Neutrophil (primary cell): ENCODE measurements around the gene SYNC.

ENCODE experiments used
- H3K27ac ChIP-seq: fragments of 200-600 bp; sonication (generic); 2 replicates; pipeline ENCODE4 v1.5.1; 2016; ENCODE audit warnings: mild to moderate bottlenecking, moderate library complexity
- H3K27me3 ChIP-seq: fragments of 200-600 bp; sonication (generic); 2 replicates; pipeline ENCODE4 v1.6.0; 2016; ENCODE audit warnings: mild to moderate bottlenecking
- H3K36me3 ChIP-seq: fragments of 200-600 bp; sonication (generic); 2 replicates; pipeline ENCODE4 v1.5.1; 2017
- H3K4me1 ChIP-seq, 2 experiments: fragments of 200-600 bp in 1 of 2; sonication (generic) in 1 of 2; 1 replicate in 1 of 2; 2 replicates in 1 of 2; pipeline versions ENCODE4 v1.5.1 to v1.6.1; 2013 to 2016; ENCODE audit warnings: low read depth in 1 of 2, low read length in 1 of 2, mild to moderate bottlenecking in 1 of 2, moderate library complexity in 1 of 2; ENCODE audit not compliant: control insufficient read depth in 1 of 2, insufficient read depth in 1 of 2
- H3K4me3 ChIP-seq, 2 experiments: fragments of 200-600 bp in 1 of 2; sonication (generic) in 1 of 2; 1 replicate in 1 of 2; 2 replicates in 1 of 2; pipeline ENCODE4 v1.5.1; 2013 to 2016; ENCODE audit warnings: low read depth in 1 of 2, low read length in 1 of 2, mild to moderate bottlenecking in 1 of 2, moderate library complexity in 1 of 2
- H3K9me3 ChIP-seq: fragments of 200-600 bp; sonication (generic); 2 replicates; pipeline ENCODE4 v1.5.1; 2016
- CTCF ChIP-seq: fragments of 200-600 bp; sonication (generic); IDR thresholded peaks from 2 replicates; pipeline ENCODE4 v1.5.1; 2016; ENCODE audit warnings: antibody characterized with exemption

Gene SYNC

DNA sequence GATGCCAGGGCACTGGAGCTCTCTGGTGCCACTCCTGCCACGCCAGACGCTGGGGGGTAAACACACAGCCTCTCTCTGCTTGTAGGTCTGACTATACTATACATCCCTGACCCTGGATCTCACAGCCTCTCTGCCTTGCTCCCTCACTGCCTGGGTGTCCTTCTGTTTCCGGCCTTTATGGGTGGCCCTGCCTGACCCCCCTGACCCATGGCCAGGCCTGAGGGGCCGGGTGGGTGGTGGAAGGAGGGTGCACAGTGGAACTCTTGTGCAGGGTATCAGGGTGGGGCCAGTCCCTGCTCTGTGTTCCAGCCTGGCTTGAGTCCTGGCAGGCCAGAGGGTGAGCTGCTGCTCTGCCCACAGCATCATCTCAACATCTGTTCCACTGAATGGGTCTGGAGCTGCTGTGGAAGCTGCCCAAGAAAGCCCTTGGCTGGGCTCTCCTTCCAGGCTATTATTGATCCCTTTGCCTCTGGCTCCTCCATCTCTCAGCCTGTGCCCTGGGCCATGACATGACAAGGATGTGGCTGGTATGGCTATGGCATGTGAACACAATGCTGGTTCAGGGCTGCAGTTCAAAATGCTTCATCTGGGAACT, 17.2 kb upstream of the SYNC start:
- Histone ChIP-seq H3K27ac (no peak overlapping the region), H3K4me3 (no peak overlapping the region), H3K4me1 (no peaks in the 10 kb centered on the region), H3K27me3 (peaks cover 4% of the 10 kb centered on the region), H3K9me3 (no peaks in the 10 kb centered on the region), H3K36me3 (no peaks in the 10 kb centered on the region)
- TF ChIP-seq CTCF = no peak

DNA sequence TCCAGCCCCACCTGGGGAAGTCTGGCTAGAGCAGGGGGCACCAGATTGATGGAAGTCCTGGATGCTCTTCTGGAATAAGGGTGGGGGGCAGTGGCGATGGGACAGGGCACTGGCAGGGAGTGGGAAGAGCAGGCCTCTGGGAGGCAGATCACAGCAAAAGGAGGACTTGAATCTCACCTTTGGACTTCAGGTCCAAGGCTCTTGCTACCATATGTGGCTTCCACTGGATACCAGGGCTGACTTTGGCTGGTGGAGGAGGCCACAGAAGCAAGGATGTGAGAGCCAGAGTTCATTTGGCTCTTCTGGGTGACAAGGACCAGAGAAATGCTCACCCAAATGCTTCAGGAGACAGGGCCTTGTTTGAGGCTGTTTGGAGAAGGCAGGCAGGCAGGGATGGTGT, 16.0 kb upstream of the SYNC start:
- no peak overlapping the region for H3K4me3 ChIP-seq
- H3K27ac ChIP-seq = no peak overlapping the region
- H3K36me3 ChIP-seq = no peaks in the 10 kb centered on the region
- no peaks in the 10 kb centered on the region for H3K27me3 ChIP-seq
- TF ChIP-seq CTCF = no peak
- no peaks in the 10 kb centered on the region for H3K4me1 ChIP-seq
- no peaks in the 10 kb centered on the region for H3K9me3 ChIP-seq

DNA sequence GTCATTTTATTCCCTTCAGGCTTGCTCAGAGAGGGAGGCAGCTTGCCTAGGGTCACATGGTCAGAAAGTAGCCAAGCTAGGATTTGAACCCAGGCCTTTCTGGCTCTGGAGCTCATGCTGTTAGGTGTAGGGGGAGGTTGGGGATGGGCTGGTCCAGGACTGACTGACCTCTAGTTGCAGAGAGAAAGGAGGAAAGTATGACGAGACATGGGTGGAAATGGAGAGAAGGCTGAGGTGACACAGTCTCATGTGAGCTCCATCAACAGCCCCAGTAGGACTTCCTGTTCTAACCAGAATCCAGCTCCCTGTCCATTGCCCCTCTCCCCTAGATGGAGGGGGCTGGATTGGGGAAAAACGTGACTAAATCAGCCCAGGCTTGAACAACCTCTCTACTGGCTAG, 15.5 kb upstream of the SYNC start:
- H3K36me3 ChIP-seq = no peaks in the 10 kb centered on the region
- H3K4me1 ChIP-seq = no peaks in the 10 kb centered on the region
- no peak overlapping the region for H3K4me3 ChIP-seq
- H3K27me3 ChIP-seq = peaks cover 2% of the 10 kb centered on the region
- no peak overlapping the region for H3K27ac ChIP-seq
- no peaks in the 10 kb centered on the region for H3K9me3 ChIP-seq
- no peak for TF ChIP-seq CTCF

DNA sequence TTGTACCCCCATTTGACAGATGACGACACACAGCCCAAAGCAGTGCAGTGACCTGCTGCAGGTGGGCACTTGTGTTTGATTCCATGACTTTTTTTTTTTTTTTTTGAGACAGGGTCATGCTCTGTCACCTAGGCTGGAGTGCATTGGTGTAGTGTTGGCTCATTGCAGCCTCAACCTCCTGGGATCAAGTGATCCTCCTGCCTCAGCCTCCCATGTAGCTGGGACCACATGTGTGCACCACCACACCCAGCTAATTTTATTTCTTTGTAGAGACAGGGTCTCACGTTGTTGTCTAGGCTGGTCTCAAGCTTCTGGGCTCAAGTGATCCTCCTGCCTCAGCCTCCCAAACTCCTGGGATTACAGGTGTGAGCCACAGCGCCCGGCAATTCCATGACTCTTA, 14.9 kb upstream of the SYNC start:
- peaks cover 7% of the 10 kb centered on the region for H3K27me3 ChIP-seq
- H3K36me3 ChIP-seq = no peaks in the 10 kb centered on the region
- TF ChIP-seq CTCF = no peak
- H3K4me3 ChIP-seq = no peak overlapping the region
- peaks cover 0 to under 1% of the 10 kb centered on the region in 2 experiments for H3K4me1 ChIP-seq
- no peak overlapping the region for H3K27ac ChIP-seq
- no peaks in the 10 kb centered on the region for H3K9me3 ChIP-seq

GRCh38 chr1:32716312-32717148, 14.0 kb upstream of the SYNC start:
- H3K36me3 ChIP-seq = no peaks in the 10 kb centered on the region
- TF ChIP-seq CTCF = no peak
- peaks cover 14% of the 10 kb centered on the region for H3K27me3 ChIP-seq
- no peak overlapping the region for H3K4me3 ChIP-seq
- peaks cover 8 to 9% of the 10 kb centered on the region in 2 experiments for H3K4me1 ChIP-seq
- no peaks in the 10 kb centered on the region for H3K9me3 ChIP-seq
- no peak overlapping the region for H3K27ac ChIP-seq
